ENCODE results near the gene MCM6. TPM values are rescaled to one million over a fixed set of nuclear protein-coding genes. Genes with fewer than 3 reads are reported as not detected.

Gene MCM6
- total RNA-seq, 1 experiment from 2014 or later, result 96.0 TPM

GRCh38 chr2:135851858-135852257 is 24.4 kb downstream of the MCM6 start:
- no TSS peak for BruUV-seq (replicated peaks)
- H3K36me3 Mint-ChIP-seq (ENCODE audit: insufficient read depth, unreplicated experiment), result peaks cover 78% of the 10 kb centered on the region
- no peak for TF ChIP-seq CTCF (IDR thresholded peaks at IDR 0.05; ENCODE audit: insufficient read depth in 1 of 2, low read depth in 1 of 2, low read length in 1 of 2, severe bottlenecking in 1 of 2, unreplicated experiment in 1 of 2)
- no peaks in the 10 kb centered on the region for H3K27me3 Mint-ChIP-seq (ENCODE audit: insufficient read depth, unreplicated experiment)
- peaks cover 27% of the 10 kb centered on the region for H3K4me1 Mint-ChIP-seq (ENCODE audit: low read depth, unreplicated experiment)
- DNase-seq, result no peak
- Histone ChIP-seq H3K4me1 (peaks cover 41% of the 10 kb centered on the region), H3K27me3 (replicated peaks; ENCODE audit: control insufficient read depth, insufficient read depth, low read length) (no peaks in the 10 kb centered on the region), H3K36me3 (ENCODE audit: control insufficient read depth, insufficient read depth, low read length) (no peaks in the 10 kb centered on the region; the same call in none of the 2 replicates), H3K4me3 (ENCODE audit: low read depth, low read length) (no peak overlapping the region), H3K9me3 (no peaks in the 10 kb centered on the region)
- ChIA-PET POLR2A (interaction anchor here (0.5 to 1.1 kb wide), 2 partner anchors 23 to 25 kb away, joined by 3 to 5 read pairs; partner anchors contain the start of gene MCM6), CTCF (no interaction called here)
- no peak overlapping the region for H3K4me3 Mint-ChIP-seq (ENCODE audit: unreplicated experiment)
- H3K9me3 Mint-ChIP-seq (ENCODE audit: unreplicated experiment), result no peaks in the 10 kb centered on the region
- intact Hi-C loops (cut with micrococcal nuclease; ENCODE audit: unreplicated experiment), result loop anchor here (1.0 kb wide), 2 partner anchors 21 to 24 kb away; partner anchors contain the start of gene MCM6
- H3K27ac Mint-ChIP-seq (ENCODE audit: unreplicated experiment), result peak overlapping the region; percentile 82

- peak; percentile 57 to 68 for DNase-seq
- peaks cover 41% of the 10 kb centered on the region for H3K4me1 ChIP-seq
- CTCF ChIA-PET, result no interaction called here
- no peaks in the 10 kb centered on the region for H3K9me3 ChIP-seq
- no peaks in the 10 kb centered on the region for H3K27me3 Mint-ChIP-seq (ENCODE audit: insufficient read depth, unreplicated experiment)
- no peak overlapping the region for H3K4me3 ChIP-seq (ENCODE audit: low read depth, low read length)
- peaks cover 27% of the 10 kb centered on the region for H3K4me1 Mint-ChIP-seq (ENCODE audit: low read depth, unreplicated experiment)
- intact Hi-C loops (cut with micrococcal nuclease; ENCODE audit: unreplicated experiment), result loop anchor here (1.0 kb wide), 2 partner anchors 20 to 25 kb away; partner anchors contain the start of gene MCM6
- TF ChIP-seq CTCF (IDR thresholded peaks at IDR 0.05; ENCODE audit: insufficient read depth in 1 of 2, low read depth in 1 of 2, low read length in 1 of 2, severe bottlenecking in 1 of 2, unreplicated experiment in 1 of 2), result no peak
- peaks cover 78% of the 10 kb centered on the region for H3K36me3 Mint-ChIP-seq (ENCODE audit: insufficient read depth, unreplicated experiment)
- POLR2A ChIA-PET, result interaction anchor here (0.5 to 1.1 kb wide), 2 partner anchors 24 to 25 kb away, joined by 3 to 5 read pairs; partner anchors contain the start of gene MCM6
- no peaks in the 10 kb centered on the region for H3K27me3 ChIP-seq (replicated peaks; ENCODE audit: control insufficient read depth, insufficient read depth, low read length)
- H3K9me3 Mint-ChIP-seq (ENCODE audit: unreplicated experiment), result no peaks in the 10 kb centered on the region
- BruUV-seq (replicated peaks), result TSS peak; percentile 93
- peaks cover under 1% of the 10 kb centered on the region for H3K36me3 ChIP-seq (ENCODE audit: control insufficient read depth, insufficient read depth, low read length)
- H3K27ac Mint-ChIP-seq (ENCODE audit: unreplicated experiment), result peak overlapping the region; percentile 82
- H3K4me3 Mint-ChIP-seq (ENCODE audit: unreplicated experiment), result peak overlapping the region; percentile 65
Measured at GRCh38 chr2:135850892-135851668, 25.2 kb downstream of the MCM6 start.

GRCh38 chr2:135849087-135849486 is 27.2 kb downstream of the MCM6 start:
- Mint-ChIP-seq H3K27ac (ENCODE audit: unreplicated experiment) (no peak overlapping the region), H3K4me3 (ENCODE audit: unreplicated experiment) (no peak overlapping the region), H3K27me3 (ENCODE audit: insufficient read depth, unreplicated experiment) (no peaks in the 10 kb centered on the region), H3K4me1 (ENCODE audit: low read depth, unreplicated experiment) (peaks cover 33% of the 10 kb centered on the region), H3K9me3 (ENCODE audit: unreplicated experiment) (no peaks in the 10 kb centered on the region), H3K36me3 (ENCODE audit: insufficient read depth, unreplicated experiment) (peaks cover 85% of the 10 kb centered on the region)
- no peak for TF ChIP-seq CTCF (IDR thresholded peaks at IDR 0.05; ENCODE audit: insufficient read depth in 1 of 2, low read depth in 1 of 2, low read length in 1 of 2, severe bottlenecking in 1 of 2, unreplicated experiment in 1 of 2)
- ChIA-PET CTCF (no interaction called here), POLR2A (no interaction called here)
- Histone ChIP-seq H3K4me1 (peaks cover 57% of the 10 kb centered on the region), H3K4me3 (ENCODE audit: low read depth, low read length) (no peak overlapping the region), H3K36me3 (ENCODE audit: control insufficient read depth, insufficient read depth, low read length) (peaks cover 3% of the 10 kb centered on the region), H3K27me3 (replicated peaks; ENCODE audit: control insufficient read depth, insufficient read depth, low read length) (no peaks in the 10 kb centered on the region), H3K9me3 (no peaks in the 10 kb centered on the region)
- no peak for DNase-seq
- BruUV-seq (replicated peaks), result no TSS peak
- intact Hi-C loops (cut with micrococcal nuclease; ENCODE audit: unreplicated experiment), result no loop called here
